Measurements from ENCODE around the gene LRP10.
A peak's percentile ranks its signal among the peaks of the same experiment; 100 is the strongest.

Gene LRP10

GRCh38 chr14:22866874-22867273, 4.7 kb upstream of the LRP10 start:
- no peak for DNase-seq

DNA sequence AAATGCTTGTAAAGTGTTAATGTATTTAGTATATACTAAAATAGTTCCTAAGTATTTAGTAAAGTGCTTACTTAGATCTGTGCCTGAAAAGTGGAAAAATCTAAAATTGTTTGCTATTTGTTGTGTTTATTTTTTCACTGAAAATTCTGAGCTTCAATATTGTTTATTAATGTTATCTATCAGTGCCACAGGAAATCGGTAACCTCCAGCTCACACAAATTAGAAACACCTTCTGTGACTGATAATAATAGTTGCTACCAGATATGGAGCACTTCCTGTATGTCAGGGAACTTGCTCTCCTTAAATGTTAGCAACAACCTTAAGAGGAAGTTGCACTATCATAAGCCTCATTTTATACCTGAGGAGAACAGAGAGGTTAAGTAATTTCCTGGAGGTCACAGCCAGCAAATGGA, 723 bp upstream of the LRP10 start:
- DNase-seq = no peak

- DNase-seq = peak; percentile 88
These were observed 693 bp downstream of the LRP10 start for GRCh38 chr14:22872033-22872832.

- no peak for DNase-seq
These were observed 1.4 kb downstream of the LRP10 start for GRCh38 chr14:22872833-22873520.

- no peak for DNase-seq
These were observed 3.6 kb downstream of the LRP10 start for GRCh38 chr14:22875003-22875747.

DNA sequence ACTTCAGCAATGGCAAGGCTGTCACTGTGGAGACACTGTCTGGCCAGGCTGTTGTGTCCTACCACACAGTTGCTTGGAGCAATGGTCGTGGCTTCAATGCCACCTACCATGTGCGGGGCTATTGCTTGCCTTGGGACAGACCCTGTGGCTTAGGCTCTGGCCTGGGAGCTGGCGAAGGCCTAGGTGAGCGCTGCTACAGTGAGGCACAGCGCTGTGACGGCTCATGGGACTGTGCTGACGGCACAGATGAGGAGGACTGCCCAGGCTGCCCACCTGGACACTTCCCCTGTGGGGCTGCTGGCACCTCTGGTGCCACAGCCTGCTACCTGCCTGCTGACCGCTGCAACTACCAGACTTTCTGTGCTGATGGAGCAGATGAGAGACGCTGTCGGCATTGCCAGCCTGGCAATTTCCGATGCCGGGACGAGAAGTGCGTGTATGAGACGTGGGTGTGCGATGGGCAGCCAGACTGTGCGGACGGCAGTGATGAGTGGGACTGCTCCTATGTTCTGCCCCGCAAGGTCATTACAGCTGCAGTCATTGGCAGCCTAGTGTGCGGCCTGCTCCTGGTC, 4.3 kb downstream of the LRP10 start:
- no peak for DNase-seq

DNA sequence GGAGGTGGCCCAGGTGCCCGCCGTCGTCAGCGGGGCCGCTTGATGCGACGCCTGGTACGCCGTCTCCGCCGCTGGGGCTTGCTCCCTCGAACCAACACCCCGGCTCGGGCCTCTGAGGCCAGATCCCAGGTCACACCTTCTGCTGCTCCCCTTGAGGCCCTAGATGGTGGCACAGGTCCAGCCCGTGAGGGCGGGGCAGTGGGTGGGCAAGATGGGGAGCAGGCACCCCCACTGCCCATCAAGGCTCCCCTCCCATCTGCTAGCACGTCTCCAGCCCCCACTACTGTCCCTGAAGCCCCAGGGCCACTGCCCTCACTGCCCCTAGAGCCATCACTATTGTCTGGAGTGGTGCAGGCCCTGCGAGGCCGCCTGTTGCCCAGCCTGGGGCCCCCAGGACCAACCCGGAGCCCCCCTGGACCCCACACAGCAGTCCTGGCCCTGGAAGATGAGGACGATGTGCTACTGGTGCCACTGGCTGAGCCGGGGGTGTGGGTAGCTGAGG, 5.5 kb downstream of the LRP10 start:
- DNase-seq = no peak

- DNase-seq = no peak
These were observed 7.0 kb downstream of the LRP10 start for GRCh38 chr14:22878271-22879246.

DNA sequence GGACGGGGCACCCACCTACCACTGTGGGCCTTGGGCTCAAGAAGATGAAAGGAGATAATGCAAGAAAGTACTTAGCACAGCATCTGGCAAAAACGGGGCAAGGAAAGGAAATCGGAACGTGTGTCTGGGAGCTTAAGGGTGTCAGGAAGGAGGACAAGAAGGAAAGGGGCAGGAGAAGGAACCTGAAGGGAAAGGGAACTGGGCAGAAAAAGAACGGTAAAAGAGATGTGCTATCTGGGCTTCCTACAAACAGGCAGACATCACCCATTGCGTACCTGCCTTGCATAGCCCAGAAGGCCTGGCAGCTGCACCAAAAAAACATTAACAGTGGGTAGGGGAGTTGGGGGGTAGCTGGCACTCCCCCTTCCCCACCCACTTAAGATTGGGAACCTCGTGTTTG, 10.5 kb downstream of the LRP10 start:
- DNase-seq = no peak

DNA sequence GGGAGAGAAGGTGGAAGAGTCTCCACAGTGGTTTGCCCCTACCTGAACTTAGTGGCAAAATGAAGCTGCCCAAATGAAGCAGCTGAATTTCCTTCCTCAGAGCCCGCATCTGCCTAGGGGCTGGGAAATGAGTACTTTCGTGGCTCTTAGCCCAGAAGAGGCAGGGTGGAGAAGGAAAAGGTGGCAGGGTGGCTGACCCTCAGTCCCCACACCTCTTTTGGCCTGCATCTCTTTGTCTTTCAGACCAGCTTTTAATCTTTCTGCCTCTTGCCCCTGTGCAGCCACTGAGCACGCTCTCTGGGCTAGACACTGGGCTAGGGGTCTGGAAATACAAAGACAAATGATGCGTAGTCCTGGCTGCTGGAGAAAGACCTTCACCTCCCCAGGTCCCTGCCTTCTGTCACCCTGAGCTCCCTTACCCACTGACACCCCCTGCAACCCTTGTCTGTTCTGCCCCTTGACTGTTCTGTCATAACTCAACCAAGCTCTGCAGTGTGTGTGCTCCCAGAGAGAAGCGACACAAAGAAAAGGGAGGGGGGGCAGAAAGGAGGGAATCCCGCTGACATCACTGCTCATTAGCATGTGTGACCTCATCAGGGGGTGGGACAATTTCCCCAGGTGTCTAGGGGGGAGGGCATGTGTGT, 11.1 kb downstream of the LRP10 start:
- DNase-seq = peak; percentile 84

DNA sequence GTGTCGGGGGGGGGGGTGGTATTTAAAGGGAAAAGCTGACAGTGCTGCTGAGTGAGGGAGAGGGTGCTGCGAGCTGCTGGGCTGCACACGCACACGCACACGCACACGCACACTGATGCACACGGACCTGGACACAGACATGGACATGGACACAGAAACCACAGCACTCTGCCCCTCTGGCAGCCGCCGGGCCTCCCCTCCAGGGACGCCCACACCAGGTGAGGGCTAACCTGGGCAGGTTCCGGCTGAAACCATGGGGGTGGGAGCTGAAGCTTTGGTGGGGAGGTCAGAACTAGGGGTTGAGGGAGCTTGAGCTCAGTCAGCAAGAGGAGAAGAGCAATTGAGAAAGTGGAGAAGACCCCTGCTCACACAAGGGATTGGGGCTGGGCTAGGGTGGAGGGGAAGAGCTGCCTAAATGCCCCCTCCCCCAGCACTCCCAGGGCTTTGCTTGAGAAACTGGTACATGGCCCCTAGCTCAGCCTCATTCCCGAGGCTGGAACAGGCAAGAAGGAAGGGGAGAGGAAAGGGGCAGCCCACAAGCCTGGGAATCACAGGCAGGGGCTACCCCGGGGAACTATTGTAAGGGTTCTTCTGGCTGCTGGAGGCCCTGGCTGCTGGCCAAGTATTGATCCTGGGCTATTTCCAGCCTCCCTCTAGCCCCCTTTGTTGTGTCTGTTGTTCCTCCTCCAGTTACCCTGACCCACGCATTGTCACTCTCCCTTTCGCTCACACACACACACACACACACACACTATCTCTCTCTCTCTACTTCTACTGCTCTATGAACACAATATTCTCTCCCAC, 11.8 kb downstream of the LRP10 start, which contains the start of gene REM2:
Gene REM2 (plus strand): TSS at position 50 of the 804 bp plus-strand sequence. CDS start 66 bp downstream, at position 116.
- DNase-seq = peak; percentile 85

GRCh38 chr14:22884076-22884737, 12.7 kb downstream of the LRP10 start:
- DNase-seq = no peak

DNA sequence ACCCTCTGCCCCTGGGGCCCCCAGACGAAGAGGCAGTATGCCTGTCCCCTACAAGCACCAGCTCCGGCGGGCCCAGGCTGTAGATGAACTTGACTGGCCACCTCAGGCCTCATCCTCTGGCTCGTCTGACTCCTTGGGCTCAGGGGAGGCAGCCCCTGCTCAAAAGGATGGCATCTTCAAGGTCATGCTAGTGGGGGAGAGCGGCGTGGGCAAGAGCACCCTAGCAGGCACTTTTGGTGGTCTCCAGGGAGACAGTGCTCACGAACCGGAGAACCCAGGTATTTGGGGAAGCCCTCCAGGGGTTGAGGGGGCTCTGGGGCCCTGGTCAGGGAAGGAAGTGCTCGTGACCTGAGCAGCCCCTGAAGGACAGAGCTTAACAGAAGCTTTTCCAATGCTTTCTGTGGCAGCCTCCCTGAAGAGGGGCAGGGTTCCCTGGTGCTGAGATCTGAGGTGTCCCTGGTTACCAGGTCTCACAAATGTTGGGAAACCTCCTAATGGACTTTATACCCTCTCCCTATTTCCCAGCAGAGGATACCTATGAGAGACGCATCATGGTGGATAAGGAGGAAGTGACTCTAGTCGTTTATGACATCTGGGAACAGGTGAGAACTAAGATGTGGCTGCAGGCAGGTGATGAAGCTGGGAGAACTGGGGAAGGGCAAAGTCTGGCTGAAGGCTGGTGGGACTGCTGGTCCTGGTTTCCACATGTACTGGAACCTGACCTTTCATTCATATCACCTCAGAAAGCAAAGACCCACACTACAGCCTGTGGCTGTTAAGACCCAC, 13.4 kb downstream of the LRP10 start:
- peak; percentile 12 for DNase-seq

DNA sequence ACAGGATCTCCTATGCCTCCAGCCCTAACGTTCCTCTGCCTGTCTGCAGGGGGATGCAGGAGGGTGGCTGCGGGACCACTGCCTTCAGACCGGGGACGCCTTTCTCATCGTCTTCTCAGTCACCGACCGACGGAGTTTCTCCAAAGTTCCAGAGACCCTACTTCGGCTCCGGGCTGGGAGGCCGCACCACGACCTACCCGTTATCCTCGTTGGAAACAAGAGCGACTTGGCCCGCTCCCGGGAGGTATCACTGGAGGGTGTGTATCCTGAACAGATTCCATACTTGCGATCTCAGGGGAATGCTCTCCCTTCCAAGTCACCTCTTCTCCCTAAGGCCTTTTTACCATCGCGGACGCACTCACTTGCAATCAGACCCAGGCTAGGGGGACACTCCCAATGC, 14.4 kb downstream of the LRP10 start:
- no peak for DNase-seq

DNA sequence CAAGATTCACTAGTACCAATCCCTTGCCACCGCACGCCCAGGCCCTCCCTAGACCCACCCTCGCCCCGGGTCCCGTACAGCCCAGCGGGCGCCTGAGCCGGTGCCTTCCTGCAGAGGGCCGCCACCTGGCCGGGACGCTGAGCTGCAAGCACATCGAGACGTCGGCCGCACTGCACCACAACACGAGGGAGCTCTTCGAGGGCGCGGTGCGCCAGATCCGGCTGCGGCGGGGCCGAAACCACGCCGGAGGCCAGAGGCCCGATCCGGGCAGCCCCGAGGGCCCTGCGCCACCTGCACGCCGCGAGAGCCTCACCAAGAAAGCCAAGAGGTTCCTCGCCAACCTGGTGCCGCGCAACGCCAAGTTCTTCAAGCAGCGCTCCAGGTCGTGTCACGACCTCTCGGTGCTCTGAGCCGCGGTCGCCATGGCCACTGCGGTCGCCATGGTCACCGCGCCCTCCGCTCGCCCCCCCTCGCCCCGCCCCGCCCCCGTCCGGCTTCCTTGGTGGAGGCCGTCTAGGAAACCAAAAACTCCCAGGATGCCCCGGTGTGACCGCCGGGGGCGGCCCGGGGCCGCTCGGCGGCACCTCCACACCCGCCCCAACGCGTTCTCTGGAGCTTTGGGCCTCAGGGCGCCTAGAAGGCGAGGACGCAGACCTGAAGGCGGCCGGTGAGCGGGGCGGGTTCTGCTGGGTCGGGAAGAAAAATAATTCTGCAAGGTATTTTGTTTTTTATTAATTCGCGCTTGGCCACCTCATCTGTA, 15.1 kb downstream of the LRP10 start:
- peak; percentile 93 for DNase-seq

- peak; percentile 90 for DNase-seq
These were observed 15.9 kb downstream of the LRP10 start for GRCh38 chr14:22887260-22887989.

DNA sequence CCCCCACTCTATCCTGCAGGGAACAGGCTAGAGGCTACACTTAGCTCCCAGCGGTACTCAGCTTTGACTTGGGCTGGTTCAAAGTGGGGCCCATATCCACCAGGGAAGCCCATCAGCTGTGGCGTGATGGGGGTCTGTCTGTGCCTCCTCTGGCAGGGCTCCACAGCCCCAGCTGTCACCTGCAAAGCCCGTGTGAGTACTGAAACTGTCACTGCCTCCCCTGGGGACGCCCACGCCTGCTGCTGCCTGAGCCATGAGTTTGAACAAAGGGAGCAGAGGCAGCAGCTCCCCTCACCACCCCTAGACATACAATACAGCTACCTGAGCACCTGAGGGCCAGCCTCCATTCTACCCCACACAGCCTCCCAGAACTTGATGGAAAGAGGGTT, 16.4 kb downstream of the LRP10 start:
- DNase-seq = peak; percentile 39

Data from retina (tissue), 1 donor.